HG03196 (cell line): ENCODE results near the gene PCNA.

ENCODE experiments used
- ATAC-seq: cut with Tn5 transposase; IDR thresholded peaks from one replicate; pipeline ENCODE4 v1.9.1; 2021; ENCODE audit not compliant: unreplicated experiment

The PCNA gene

GRCh38 chr20:5143851-5144250 is 24.1 kb upstream of the PCNA start:
- no peak for ATAC-seq

DNA sequence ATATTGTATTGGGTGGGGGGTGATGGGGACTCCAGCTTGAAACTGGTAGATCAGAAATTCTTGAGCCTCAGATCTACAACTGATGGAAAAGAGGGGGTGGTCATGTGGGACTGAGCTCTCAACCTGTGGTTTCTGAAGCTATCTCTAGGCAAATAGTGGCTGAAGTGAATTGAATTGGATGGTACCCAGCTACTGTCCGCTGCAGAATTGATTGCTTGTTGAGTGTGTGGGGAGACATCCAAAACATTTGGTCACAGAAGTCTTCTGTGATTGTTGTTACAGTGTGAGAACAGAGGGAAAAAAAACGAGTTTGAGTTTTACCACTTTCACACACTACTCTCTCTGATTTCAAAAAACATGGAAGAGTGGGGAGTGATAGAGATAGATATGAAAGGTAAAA is 21.9 kb upstream of the PCNA start:
- ATAC-seq = no peak

DNA sequence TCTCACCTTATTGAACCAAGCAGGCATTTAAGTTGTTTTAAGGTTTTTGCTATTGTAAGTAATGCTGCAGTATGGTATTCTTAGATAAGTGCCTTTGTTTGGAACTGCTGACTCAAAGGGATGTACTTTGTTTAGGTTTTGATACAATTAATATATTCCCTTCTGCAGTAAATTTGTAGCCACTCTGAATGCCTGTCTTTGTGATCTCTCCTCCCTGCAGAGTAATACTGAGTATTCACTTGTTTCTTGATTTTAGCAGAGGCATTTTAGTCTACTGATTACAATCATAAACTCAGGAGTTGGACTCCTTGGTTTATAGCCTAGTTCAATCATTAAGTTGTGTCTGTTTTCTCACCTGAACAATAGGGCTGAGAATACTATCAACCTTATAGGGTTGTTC is 20.4 kb upstream of the PCNA start:
- ATAC-seq = no peak

- peak; percentile 32 for ATAC-seq
Observed at GRCh38 chr20:5136096-5136495, 16.3 kb upstream of the PCNA start.

DNA sequence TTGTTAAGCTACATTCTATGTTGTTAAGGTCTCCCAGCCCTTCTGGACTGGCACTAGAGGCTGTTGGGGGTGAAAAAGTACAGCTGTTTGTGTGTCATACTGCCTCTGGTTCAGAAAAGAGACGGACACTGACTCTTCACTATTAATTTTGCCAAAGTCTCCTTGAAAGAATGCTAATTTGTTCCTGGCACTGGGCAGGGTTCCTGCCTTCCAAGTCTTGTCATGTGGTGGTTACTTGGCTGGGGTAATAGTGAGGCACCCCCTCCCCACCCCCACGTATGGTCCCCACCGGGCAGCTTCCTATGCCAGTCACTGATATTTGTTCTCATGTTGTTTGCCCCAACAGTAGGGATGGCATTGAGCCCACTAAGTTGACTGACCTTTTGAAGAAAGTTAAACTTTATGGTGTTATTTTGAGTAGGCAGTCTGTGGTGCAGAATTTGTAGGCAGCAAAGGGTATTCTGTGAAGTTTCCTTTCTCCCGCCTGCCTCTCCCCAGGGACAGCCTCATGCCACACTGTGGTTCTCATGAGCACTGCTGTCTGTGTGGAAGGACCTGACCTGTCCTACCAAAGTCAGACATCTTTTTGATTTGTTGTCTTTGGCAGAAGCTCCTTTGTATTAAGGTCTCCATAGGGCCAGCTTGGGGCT is 15.7 kb upstream of the PCNA start:
- peak; percentile 63 for ATAC-seq

- no peak for ATAC-seq
Observed at GRCh38 chr20:5133998-5134397, 14.2 kb upstream of the PCNA start.

GRCh38 chr20:5131502-5131901 is 11.7 kb upstream of the PCNA start:
- ATAC-seq = no peak

GRCh38 chr20:5128886-5129285 is 9.1 kb upstream of the PCNA start:
- no peak for ATAC-seq

GRCh38 chr20:5127859-5128424 is 8.2 kb upstream of the PCNA start:
- no peak for ATAC-seq

GRCh38 chr20:5127204-5127858 is 7.6 kb upstream of the PCNA start:
- ATAC-seq = peak; percentile 28

GRCh38 chr20:5126512-5127203 is 6.9 kb upstream of the PCNA start, which contains the start of gene CDS2:
TSS of gene CDS2 (plus strand) at chr20:5127008. CDS start at chr20:5127093, 85 bp downstream.
- peak; percentile 90 for ATAC-seq

GRCh38 chr20:5122873-5123260 is 3.1 kb upstream of the PCNA start:
- ATAC-seq = no peak

DNA sequence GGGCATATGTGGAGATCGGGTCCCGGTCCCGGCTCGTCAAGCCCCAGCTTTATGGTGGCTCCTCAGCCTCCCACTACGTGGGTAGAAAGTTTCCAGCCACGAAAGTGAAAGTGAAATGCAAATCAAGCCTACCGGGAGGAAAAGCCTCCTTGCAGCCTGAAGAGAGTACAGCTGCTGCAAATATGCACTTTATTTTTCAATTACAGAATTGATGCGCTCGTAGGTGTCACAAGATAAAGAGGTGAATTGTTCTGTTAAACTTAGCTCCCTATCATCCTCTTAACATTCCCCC is 373 bp upstream of the PCNA start:
- ATAC-seq = no peak

DNA sequence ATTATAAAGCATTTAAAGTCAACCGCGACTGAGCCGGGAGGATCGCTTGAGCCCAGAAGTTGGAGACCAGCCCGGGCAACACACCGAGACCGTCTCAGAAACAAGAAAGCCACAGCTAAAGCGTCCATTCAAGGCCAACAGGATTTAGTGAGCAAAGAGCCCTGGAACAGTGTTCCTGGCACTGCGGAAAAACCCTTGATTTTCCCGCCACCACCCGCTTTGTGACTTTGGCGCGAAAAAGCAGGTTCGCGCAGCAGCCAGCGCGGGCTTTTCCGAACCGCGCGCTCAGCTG is 669 bp downstream of the PCNA start:
- no peak for ATAC-seq

- no peak for ATAC-seq
Observed at GRCh38 chr20:5118220-5119142, 1.3 kb downstream of the PCNA start.

- ATAC-seq = no peak
Observed at GRCh38 chr20:5116875-5117274, 2.9 kb downstream of the PCNA start.

- no peak for ATAC-seq
Observed at GRCh38 chr20:5114403-5114802, 5.4 kb downstream of the PCNA start.

- ATAC-seq = no peak
Observed at GRCh38 chr20:5113615-5113986, 6.2 kb downstream of the PCNA start.

GRCh38 chr20:5109276-5109675 is 10.5 kb downstream of the PCNA start:
- ATAC-seq = no peak

DNA sequence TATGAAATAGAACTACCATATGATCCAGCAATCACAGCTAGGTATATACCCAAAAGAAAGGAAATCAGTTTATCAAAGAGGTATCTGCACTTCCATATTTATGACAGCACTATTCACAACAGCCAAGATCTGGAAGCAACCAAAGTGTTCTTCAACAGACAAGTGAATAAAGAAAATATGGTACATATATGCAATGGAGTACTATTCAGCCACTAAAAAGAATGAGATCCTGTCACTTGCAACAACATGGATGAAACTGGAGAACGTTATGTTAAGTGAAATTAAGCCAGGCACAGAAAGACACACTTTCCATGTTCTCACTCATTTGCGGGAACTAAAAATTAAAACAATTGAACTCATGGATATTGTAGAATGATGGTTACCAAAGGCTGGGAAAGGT is 15.3 kb downstream of the PCNA start:
- ATAC-seq = no peak

DNA sequence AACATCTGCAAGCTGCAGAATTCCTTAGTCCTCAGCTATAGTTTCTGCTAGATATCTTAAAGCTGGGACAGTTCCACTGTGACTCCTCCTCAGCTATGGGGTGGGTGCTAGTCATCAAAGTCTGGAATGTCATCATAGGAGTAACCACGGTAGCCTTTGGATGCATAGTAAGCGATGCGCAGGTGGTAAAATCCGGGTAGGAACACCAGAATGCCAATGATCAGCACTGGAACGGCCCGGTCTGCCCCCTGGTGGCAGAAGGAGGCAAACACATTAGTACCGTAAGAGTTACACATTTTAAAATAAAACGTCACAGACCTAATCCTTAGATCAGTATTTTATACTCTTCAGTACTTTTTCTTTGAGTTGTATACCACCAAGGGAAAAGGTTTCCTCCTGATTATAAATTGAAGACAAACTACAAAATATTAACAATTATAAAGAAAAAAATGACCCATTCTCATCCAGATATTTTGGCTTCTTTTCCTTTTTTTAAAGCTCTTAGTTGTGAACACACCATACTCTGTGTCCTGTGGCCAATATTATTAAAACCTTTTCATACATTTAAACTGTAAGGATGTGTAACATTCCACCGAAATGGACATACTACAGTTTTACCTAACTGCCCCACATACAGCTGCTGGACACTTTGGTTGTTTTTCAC is 18.9 kb downstream of the PCNA start:
- no peak for ATAC-seq
